Fibroblast of mammary gland (primary cell): Measurements from ENCODE around the gene INPP4B.

Experiments used
- DNase-seq: peaks from one replicate; pipeline ENCODE4 v3.0.0-alpha.2; 2010; ENCODE audit warnings: low read depth
- H3K4me3 ChIP-seq: 2 replicates; pipeline ENCODE4 v1.5.1; 2011; ENCODE audit warnings: low read depth, mild to moderate bottlenecking, low read length, moderate library complexity; ENCODE audit not compliant: control insufficient read depth
- TF ChIP-seq, protein P1 (sequence below): conservative IDR thresholded peaks from 2 replicates; pipeline ENCODE4 v1.5.1; 2011; ENCODE audit warnings: low read depth, low read length, inconsistent platforms; ENCODE audit not compliant: control insufficient read depth, insufficient read depth

The INPP4B gene

GRCh38 chr4:142226014-142226413, 620.1 kb downstream of the INPP4B start:
- TF ChIP-seq, protein P1, sequence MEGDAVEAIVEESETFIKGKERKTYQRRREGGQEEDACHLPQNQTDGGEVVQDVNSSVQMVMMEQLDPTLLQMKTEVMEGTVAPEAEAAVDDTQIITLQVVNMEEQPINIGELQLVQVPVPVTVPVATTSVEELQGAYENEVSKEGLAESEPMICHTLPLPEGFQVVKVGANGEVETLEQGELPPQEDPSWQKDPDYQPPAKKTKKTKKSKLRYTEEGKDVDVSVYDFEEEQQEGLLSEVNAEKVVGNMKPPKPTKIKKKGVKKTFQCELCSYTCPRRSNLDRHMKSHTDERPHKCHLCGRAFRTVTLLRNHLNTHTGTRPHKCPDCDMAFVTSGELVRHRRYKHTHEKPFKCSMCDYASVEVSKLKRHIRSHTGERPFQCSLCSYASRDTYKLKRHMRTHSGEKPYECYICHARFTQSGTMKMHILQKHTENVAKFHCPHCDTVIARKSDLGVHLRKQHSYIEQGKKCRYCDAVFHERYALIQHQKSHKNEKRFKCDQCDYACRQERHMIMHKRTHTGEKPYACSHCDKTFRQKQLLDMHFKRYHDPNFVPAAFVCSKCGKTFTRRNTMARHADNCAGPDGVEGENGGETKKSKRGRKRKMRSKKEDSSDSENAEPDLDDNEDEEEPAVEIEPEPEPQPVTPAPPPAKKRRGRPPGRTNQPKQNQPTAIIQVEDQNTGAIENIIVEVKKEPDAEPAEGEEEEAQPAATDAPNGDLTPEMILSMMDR, result no peak
- no peak overlapping the region for H3K4me3 ChIP-seq
- no peak for DNase-seq

DNA sequence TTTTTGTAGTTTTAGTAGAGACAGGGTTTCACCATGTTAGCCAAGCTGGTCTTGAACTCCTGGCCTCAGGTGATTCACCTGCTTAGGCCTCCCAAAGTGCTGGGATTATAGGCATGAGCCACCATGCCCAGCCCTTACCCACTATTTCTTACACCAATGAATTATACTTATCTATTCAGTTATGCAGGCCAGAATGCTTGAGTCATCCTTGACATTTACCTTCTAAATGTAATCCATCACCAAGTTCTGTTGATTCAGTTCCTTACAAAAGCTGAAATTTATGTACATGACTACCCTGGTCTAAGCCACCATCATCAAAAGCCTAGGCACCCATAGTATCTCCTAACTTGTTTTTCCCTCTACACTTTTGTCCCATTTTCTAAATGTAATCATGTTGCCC, 624.0 kb downstream of the INPP4B start:
- no peak for DNase-seq
- H3K4me3 ChIP-seq, result no peak overlapping the region
- TF ChIP-seq, protein P1, result no peak

DNA sequence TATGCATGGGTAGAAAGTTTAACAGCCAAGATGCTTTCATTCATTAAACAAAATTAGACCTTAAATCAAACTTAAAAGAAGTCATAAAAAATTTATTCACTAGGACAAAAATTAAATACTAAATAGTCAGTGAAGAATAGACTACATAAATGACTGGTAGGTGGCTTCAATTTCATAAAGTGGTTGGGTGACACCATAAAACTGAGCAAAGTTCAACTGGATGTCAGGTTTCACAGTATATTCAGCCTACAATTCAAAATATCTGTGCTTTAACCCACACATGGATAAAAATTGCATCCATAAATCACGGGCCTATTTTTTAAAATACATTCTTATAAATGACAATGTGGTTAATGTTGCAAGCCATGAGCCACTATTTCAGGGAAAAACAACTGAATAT, 627.4 kb downstream of the INPP4B start:
- DNase-seq, result no peak
- TF ChIP-seq, protein P1, result no peak
- no peak overlapping the region for H3K4me3 ChIP-seq

DNA sequence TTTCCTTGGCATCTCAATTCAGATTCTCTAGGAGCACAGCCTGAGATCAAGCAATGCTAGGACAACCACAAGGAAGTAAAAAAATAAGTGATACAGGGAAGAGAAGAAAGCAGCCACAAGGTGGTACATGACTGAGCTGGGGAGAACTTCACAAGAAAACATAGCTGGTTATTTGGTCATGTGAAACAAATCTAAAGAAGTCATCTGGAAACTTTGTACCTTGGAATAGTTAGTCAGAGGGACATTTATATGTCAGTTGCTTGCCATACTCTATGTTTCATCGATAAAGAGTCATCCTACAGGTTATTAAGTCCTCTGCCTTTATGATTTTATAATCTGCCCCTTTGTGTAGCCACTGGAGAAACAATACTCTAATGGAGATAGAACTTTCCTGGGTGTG, 634.7 kb downstream of the INPP4B start:
- DNase-seq, result no peak
- TF ChIP-seq, protein P1, result no peak
- H3K4me3 ChIP-seq, result no peak overlapping the region

DNA sequence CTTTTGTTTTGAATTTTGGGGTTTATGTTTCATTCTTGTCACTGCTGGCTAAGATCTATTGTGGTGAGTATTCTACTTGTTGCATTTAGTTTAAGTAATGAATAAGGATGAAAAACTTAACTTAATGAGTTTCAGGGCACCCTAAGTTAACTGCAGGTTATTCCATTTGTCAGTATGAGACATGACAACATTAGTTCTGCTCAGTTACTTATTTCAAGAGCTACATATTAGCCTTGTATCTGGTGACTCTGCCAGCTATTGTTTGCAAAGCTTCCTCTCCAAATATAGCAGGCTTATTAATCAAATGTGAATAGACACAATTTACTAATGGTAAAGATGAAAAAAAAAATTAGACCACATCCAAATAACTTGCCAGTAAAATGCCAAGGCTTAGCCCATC, 642.6 kb downstream of the INPP4B start:
- TF ChIP-seq, protein P1, result no peak
- H3K4me3 ChIP-seq, result no peak overlapping the region
- DNase-seq, result no peak

DNA sequence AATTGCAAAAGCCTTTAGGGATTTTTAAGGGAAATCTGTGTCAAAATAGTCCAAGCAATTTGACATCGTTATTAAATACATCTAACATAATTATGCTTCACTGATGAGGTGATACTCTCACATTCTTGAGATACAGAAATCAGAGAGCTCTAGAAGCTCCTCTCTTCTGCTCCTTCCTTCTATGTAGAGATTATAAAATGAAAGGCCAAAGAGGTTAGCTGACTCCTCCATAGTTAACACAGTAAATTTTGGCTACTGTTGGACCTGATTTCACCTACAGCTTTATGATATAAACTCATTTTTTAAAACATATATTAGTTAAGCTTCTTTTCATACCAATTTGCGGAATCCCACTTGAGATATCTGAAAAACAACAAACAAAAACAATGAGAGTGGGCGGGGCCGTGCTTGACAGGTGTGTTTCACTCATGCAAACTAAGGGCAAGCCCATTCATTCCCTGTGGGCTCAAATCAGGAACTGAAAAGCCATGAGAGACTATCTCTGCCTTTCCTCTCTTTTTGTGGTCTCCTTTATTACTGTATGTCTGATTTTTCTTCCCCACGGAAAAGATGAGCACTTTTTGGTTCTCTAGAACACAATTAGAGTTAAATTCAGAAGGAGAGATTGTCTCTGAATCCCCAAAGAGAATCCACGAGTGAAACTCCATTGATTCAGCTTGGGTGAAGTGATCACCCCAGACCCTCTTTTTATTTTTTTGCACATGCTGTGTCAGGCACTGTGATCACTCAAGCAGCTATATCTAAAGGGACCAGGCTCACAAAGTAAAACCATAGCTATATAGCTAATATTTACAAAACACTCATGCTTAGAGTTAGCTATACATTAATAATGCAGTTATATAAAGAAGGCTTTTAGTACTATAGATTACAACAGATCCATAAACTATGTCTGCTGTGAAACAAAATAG, 643.4 kb downstream of the INPP4B start:
- no peak overlapping the region for H3K4me3 ChIP-seq
- DNase-seq, result no peak
- TF ChIP-seq, protein P1, result no peak

GRCh38 chr4:142201041-142201440, 645.1 kb downstream of the INPP4B start:
- DNase-seq, result no peak
- no peak overlapping the region for H3K4me3 ChIP-seq
- TF ChIP-seq, protein P1, result no peak
